GM13976 (cell line): ENCODE measurements around the gene KXD1.

Experiments used
- DNase-seq: peaks from one replicate; pipeline ENCODE4 v3.0.0; 2012; ENCODE audit warnings: low spot score
- CTCF ChIP-seq: IDR thresholded peaks from 2 replicates; pipeline ENCODE4 v1.5.1; 2012; ENCODE audit warnings: borderline replicate concordance, mild to moderate bottlenecking; ENCODE audit not compliant: insufficient read depth; ENCODE audit errors: extremely low read depth, missing control alignments, control extremely low read depth
- in situ Hi-C: fragments of 300-500 bp; cut with MboI; formaldehyde crosslinking; loops from one replicate; pipeline ENCODE4 v1.12.0; 2022; ENCODE audit warnings: low sequenced_read_pairs, mixed read lengths, inconsistent platforms; ENCODE audit not compliant: unreplicated experiment

Gene KXD1

GRCh38 chr19:18577365-18577914 lies 19.8 kb downstream of the KXD1 start:
- in situ Hi-C loops = no loop called here
- no peak for TF ChIP-seq CTCF
- DNase-seq = no peak

DNA sequence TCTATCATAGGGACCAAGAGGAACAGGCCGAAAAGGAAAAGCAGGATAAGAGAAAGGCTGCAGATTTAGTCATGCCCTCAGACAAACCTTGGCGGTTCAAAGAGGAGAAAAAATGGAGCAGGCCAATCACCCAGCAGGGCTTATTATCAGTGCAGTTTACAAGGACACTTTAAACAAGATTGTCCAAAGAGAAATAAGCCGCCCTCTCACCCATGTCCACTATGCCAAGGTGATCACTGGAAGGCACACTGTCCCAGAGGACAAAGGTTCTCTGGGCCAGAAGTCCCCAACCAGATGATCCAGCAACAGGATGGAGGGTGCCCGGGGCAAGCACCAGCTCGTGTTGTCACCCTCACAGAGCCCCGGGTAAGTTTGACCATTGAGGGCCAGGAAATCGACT lies 22.6 kb downstream of the KXD1 start:
- in situ Hi-C loops = no loop called here
- DNase-seq = no peak
- no peak for TF ChIP-seq CTCF

GRCh38 chr19:18586306-18586705 lies 28.6 kb downstream of the KXD1 start:
- in situ Hi-C loops = no loop called here
- DNase-seq = peak; percentile 31
- no peak for TF ChIP-seq CTCF

DNA sequence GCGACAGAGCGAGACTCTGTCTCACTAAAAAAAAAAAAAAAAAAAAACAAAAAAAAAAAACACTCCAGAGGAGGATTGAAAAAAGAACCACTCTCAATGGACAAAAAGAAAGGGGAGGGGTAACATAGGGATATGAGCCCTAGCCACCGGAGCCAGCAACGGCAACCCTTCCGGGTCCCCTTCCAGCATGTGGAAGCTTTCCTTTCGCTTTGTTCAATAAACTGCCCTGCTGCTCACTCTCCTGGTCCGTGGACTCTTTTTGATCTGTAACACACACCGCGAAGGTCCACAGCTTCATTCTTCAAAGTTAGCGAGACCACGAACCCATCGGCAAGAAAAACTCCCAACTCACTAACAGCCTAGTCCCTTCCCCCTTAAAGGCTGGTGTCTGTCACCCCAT lies 29.9 kb downstream of the KXD1 start:
- in situ Hi-C loops = no loop called here
- no peak for DNase-seq
- TF ChIP-seq CTCF = no peak

GRCh38 chr19:18587962-18588610 lies 30.4 kb downstream of the KXD1 start:
- no peak for TF ChIP-seq CTCF
- in situ Hi-C loops = no loop called here
- DNase-seq = peak; percentile 14

GRCh38 chr19:18588611-18589379 lies 31.1 kb downstream of the KXD1 start, which contains the start of gene REX1BD:
TSS of gene REX1BD (plus strand) at chr19:18588798. CDS start at chr19:18588802, 4 bp downstream.
- in situ Hi-C loops = no loop called here
- DNase-seq = peak; percentile 89
- peak; percentile 93 for TF ChIP-seq CTCF
